ENCODE results near the gene AMZ1.

The AMZ1 gene

DNA sequence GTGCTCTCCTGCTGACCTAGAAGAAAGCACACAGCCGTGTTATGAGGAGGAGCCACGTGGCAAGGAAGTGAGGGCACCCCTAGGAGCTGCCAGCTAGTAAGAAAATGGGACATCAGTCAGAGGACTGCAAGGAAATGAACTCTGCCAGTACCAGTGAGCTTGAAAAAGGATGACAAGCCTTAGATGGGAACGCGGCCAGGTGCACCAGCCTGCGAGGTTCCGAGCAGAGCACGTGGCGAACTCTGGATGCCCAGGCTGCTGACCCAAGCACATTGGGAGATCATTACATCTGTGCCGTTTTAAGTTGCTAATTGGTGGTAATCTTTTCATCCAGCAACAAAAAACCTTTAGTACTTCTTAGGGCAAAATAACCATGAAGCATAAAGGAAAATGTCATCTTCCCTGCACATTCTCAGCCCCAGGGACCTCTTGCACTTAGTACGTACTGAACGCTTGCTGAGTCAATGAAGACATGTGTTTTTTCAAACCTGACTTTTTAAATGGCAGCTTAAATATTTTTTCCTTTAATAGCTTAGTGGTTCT, 69.4 kb downstream of the AMZ1 start:
- DNase-seq = peak; percentile 29

DNA sequence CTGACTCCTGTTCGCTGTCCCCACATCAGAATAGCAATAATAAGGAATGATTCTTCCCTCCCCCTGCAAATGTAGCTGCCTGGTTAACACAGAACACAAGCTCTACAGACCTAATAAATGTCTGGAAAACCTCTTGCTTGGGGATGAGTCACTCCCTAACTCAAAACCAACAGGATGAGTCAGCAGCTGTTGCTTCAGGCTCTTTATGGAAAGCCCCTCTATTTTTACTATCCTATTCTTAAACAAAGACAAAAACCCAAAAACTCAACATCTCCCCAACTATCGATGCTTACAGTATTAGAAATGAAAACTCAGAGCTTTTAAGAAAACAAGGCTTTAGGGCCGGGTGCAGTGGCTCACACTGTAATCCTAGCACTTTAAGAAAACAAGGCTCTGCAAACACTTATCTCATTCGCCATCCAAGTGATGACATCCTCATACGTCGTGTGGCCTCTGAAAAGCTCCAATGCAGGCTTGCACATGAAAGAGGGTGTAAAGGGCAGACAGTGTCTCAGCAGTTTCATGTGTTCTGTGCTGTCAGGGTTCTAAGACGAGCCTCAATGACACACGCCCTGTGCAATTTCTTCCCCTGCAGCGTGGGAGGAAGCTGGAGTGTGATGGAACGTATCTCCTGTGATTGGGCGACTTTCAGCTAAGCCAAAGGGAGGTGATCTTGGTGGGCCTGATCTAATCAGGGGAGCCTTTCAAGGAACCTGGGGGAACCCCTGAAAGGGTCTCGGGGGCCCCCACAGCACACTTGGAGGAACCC, 70.1 kb downstream of the AMZ1 start:
- DNase-seq = peak; percentile 87

- DNase-seq = no peak
These were observed 70.9 kb downstream of the AMZ1 start for GRCh38 chr7:2758673-2759616.

GRCh38 chr7:2759736-2760097, 71.7 kb downstream of the AMZ1 start:
- DNase-seq = no peak

GRCh38 chr7:2760098-2760889, 72.3 kb downstream of the AMZ1 start:
- DNase-seq = no peak

- no peak for DNase-seq
These were observed 73.2 kb downstream of the AMZ1 start for GRCh38 chr7:2761131-2761624.

DNA sequence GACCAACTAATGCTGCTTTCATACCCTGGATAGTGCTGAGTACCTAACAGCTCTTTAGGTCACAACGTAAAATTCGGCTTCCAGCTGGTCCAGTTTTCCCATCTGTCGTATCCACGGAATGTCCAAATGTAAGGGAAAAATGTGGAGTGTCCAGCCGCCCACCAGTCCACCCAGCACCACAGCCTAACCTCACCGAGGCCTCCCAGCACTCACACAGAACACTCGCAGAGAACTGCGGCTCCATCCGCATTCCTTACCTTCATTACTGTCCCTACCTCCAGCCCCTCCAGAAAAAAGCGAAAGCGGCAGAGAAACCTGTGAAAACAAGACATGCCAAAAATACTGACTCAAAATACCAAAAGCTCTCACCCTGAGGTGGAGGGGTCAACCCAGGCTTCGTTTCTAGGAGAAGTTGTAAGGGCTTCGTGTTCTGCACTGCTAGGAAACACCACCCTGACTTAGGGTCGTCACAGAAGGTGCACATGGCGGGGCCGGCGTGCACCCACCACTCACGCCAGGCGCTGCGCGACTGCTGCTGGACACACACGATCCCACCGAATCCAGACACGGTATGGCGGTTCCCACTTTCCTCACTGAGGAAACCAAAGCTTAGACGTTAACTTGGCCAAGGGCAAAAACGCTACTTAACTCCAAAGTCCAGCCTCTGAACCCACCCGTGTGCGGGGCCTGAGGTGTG, 73.9 kb downstream of the AMZ1 start:
- no peak for DNase-seq

DNA sequence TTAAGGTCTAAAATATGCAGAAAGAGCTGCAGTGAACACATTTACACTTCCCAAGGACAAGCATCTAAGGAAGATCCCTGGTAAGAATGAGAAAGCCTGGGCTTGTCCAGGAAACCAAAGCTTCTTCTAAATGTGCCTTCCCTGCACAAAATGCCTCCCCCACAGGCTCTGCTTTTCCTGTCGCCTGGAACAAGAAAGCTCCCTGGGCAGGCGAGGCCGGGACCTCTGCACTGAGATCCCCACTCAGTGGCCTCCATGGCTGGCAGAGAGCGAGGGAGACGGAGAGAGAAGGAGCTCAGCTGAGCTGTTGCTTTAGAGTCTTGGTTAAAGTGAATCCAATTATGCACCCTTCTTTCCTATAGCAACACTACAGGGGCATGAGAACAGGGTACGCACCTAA, 75.6 kb downstream of the AMZ1 start:
- DNase-seq = no peak

GRCh38 chr7:2764621-2765020, 76.6 kb downstream of the AMZ1 start:
- no peak for DNase-seq

Measured in T1000 (cell line).